Mucosa of stomach (tissue), 1 donor: Measurements from ENCODE around the gene NOP9.
"Not testable (repeated sequence)": the region's sequence is repeated elsewhere in the genome, so short reads cannot be mapped to it uniquely, and the experiment has no call there.

Experiments
- H3K27me3 ChIP-seq: one replicate; pipeline ENCODE4 v1.7.0; 2013; ENCODE audit warnings: mild to moderate bottlenecking, low read length; ENCODE audit not compliant: control insufficient read depth, insufficient read depth
- H3K36me3 ChIP-seq: one replicate; pipeline ENCODE4 v1.7.0; 2013; ENCODE audit warnings: low read length; ENCODE audit not compliant: control insufficient read depth, insufficient read depth
- H3K4me1 ChIP-seq: one replicate; pipeline ENCODE4 v1.7.0; 2013; ENCODE audit warnings: mild to moderate bottlenecking, low read length; ENCODE audit not compliant: control insufficient read depth, insufficient read depth
- H3K4me3 ChIP-seq: one replicate; pipeline ENCODE4 v1.7.0; 2013; ENCODE audit warnings: low read length
- H3K9ac ChIP-seq: one replicate; pipeline ENCODE4 v1.7.0; 2013; ENCODE audit warnings: mild to moderate bottlenecking, low read length, moderate library complexity
- H3K9me3 ChIP-seq: one replicate; pipeline ENCODE4 v1.7.0; 2013; ENCODE audit warnings: mild to moderate bottlenecking, low read length, moderate library complexity; ENCODE audit not compliant: control insufficient read depth
- donor health status: Pancreatic carcinoma.

NOP9 gene

GRCh38 chr14:24339284-24340151 is 39.9 kb downstream of the NOP9 start, which contains the start of gene RIPK3:
TSS of gene RIPK3 (minus strand) at chr14:24339991. CDS start at chr14:24339826, 165 bp downstream.
- Histone ChIP-seq H3K4me1 (peaks cover 32% of the 10 kb centered on the region), H3K9me3 (no peaks in the 10 kb centered on the region), H3K4me3 (peak within 1 kb of the TSS; percentile 93), H3K36me3 (peaks cover 5% of the 10 kb centered on the region), H3K27me3 (peaks cover 7% of the 10 kb centered on the region), H3K9ac (peak within 1 kb of the TSS; percentile 91)

GRCh38 chr14:24340606-24341005 is 41.0 kb downstream of the NOP9 start:
- H3K27me3 ChIP-seq, result no peaks in the 10 kb centered on the region
- peaks cover 5% of the 10 kb centered on the region for H3K36me3 ChIP-seq

GRCh38 chr14:24342889-24343288 is 43.2 kb downstream of the NOP9 start:
- H3K27me3 ChIP-seq, result no peaks in the 10 kb centered on the region
- H3K9me3 ChIP-seq, result no peaks in the 10 kb centered on the region
- peaks cover 29% of the 10 kb centered on the region for H3K4me1 ChIP-seq
- no peak overlapping the region for H3K9ac ChIP-seq
- no peak overlapping the region for H3K4me3 ChIP-seq
- H3K36me3 ChIP-seq, result peaks cover 5% of the 10 kb centered on the region

More at GRCh38 chr14:24340606-24341005, 41.0 kb downstream of the NOP9 start:
- no peak overlapping the region for H3K4me3 ChIP-seq
- H3K4me1 ChIP-seq, result peaks cover 26% of the 10 kb centered on the region
- H3K9me3 ChIP-seq, result no peaks in the 10 kb centered on the region
- H3K9ac ChIP-seq, result no peak overlapping the region

- no peaks in the 10 kb centered on the region for H3K36me3 ChIP-seq
- H3K4me3 ChIP-seq, result no peak overlapping the region
- no peak overlapping the region for H3K9ac ChIP-seq
- H3K4me1 ChIP-seq, result peaks cover 18% of the 10 kb centered on the region
- H3K9me3 ChIP-seq, result no peaks in the 10 kb centered on the region
- no peaks in the 10 kb centered on the region for H3K27me3 ChIP-seq
These were observed 44.4 kb downstream of the NOP9 start for GRCh38 chr14:24343795-24344660.

- H3K27me3 ChIP-seq, result no peaks in the 10 kb centered on the region
- no peaks in the 10 kb centered on the region for H3K9me3 ChIP-seq
- no peak overlapping the region for H3K4me3 ChIP-seq
- H3K36me3 ChIP-seq, result no peaks in the 10 kb centered on the region
- H3K9ac ChIP-seq, result no peak overlapping the region
- H3K4me1 ChIP-seq, result peaks cover 20% of the 10 kb centered on the region
These were observed 47.5 kb downstream of the NOP9 start for GRCh38 chr14:24347134-24347533.

GRCh38 chr14:24348186-24348585 is 48.5 kb downstream of the NOP9 start:
- H3K36me3 ChIP-seq, result no peaks in the 10 kb centered on the region
- no peaks in the 10 kb centered on the region for H3K9me3 ChIP-seq
- no peak overlapping the region for H3K4me3 ChIP-seq
- peaks cover 22% of the 10 kb centered on the region for H3K4me1 ChIP-seq
- no peaks in the 10 kb centered on the region for H3K27me3 ChIP-seq
- no peak overlapping the region for H3K9ac ChIP-seq

- Histone ChIP-seq H3K4me3 (no peak overlapping the region), H3K4me1 (peaks cover 30% of the 10 kb centered on the region), H3K27me3 (no peaks in the 10 kb centered on the region), H3K9ac (no peak overlapping the region), H3K9me3 (no peaks in the 10 kb centered on the region), H3K36me3 (no peaks in the 10 kb centered on the region)
These were observed 50.1 kb downstream of the NOP9 start for GRCh38 chr14:24349742-24350141.

GRCh38 chr14:24351517-24351916 is 51.9 kb downstream of the NOP9 start:
- H3K9me3 ChIP-seq, result no peaks in the 10 kb centered on the region

GRCh38 chr14:24353559-24354481 is 54.2 kb downstream of the NOP9 start:
- H3K4me3 ChIP-seq, result no peak overlapping the region
- H3K9me3 ChIP-seq, result no peaks in the 10 kb centered on the region
- H3K9ac ChIP-seq, result no peak overlapping the region
- peaks cover 19% of the 10 kb centered on the region for H3K4me1 ChIP-seq
- no peaks in the 10 kb centered on the region for H3K27me3 ChIP-seq
- H3K36me3 ChIP-seq, result no peaks in the 10 kb centered on the region

More at GRCh38 chr14:24351517-24351916, 51.9 kb downstream of the NOP9 start:
- H3K4me1 ChIP-seq, result peaks cover 28% of the 10 kb centered on the region
- no peak overlapping the region for H3K9ac ChIP-seq
- no peaks in the 10 kb centered on the region for H3K36me3 ChIP-seq
- no peaks in the 10 kb centered on the region for H3K27me3 ChIP-seq
- H3K4me3 ChIP-seq, result no peak overlapping the region

GRCh38 chr14:24354482-24354825 is 54.8 kb downstream of the NOP9 start:
- H3K9ac ChIP-seq, H3K36me3 ChIP-seq, H3K27me3 ChIP-seq, H3K9me3 ChIP-seq, H3K4me3 ChIP-seq: not testable (repeated sequence)
- H3K4me1 ChIP-seq, result peaks cover 19% of the 10 kb centered on the region

- Histone ChIP-seq H3K4me1 (peaks cover 19% of the 10 kb centered on the region), H3K9ac (no peak overlapping the region), H3K9me3 (no peaks in the 10 kb centered on the region), H3K4me3 (no peak overlapping the region), H3K27me3 (no peaks in the 10 kb centered on the region), H3K36me3 (no peaks in the 10 kb centered on the region)
These were observed 55.4 kb downstream of the NOP9 start for GRCh38 chr14:24355009-24355408.
